A549 (cell line): Measurements from ENCODE around the gene JPT1.

ENCODE experiments used
- EP300 ChIP-seq, 2 experiments: fragments of >200 bp; sonication (Bioruptor Twin); formaldehyde crosslinking; IDR thresholded peaks; 2 replicates in 1 of 2; 3 replicates in 1 of 2; pipeline ENCODE4 v1.6.1; 2016 to 2017
- HEYL ChIP-seq: fragments of 250-450 bp; sonication (Bioruptor Pico); IDR thresholded peaks from 2 replicates; pipeline ENCODE4 v1.8.0; 2021; ENCODE audit warnings: mild to moderate bottlenecking, moderate library complexity
- JUNB ChIP-seq: fragments of >200 bp; sonication (Bioruptor Twin); formaldehyde crosslinking; IDR thresholded peaks from 2 replicates; pipeline ENCODE4 v1.6.1; 2016
- POLR2AphosphoS2 ChIP-seq: conservative IDR thresholded peaks from 2 replicates; pipeline ENCODE4 v1.6.1; 2012; ENCODE audit warnings: low read length, improper control_type of control experiment, inconsistent platforms
- ZNF302 ChIP-seq: fragments of 250-450 bp; sonication (Bioruptor Pico); IDR thresholded peaks from 2 replicates; pipeline ENCODE4 v1.9.0; 2021; ENCODE audit warnings: inconsistent platforms, mild to moderate bottlenecking, moderate library complexity
- TF ChIP-seq, protein P1 (sequence below): fragments of >200 bp; sonication (Bioruptor Twin); formaldehyde crosslinking; IDR thresholded peaks from 3 replicates; pipeline ENCODE4 v1.5.1; 2016
- TF ChIP-seq, protein P2 (sequence below): fragments of 200-600 bp; sonication (generic); IDR thresholded peaks from 2 replicates; pipeline ENCODE4 v1.6.1; 2016; ENCODE audit warnings: antibody characterized with exemption, mild to moderate bottlenecking, moderate library complexity

DNA sequence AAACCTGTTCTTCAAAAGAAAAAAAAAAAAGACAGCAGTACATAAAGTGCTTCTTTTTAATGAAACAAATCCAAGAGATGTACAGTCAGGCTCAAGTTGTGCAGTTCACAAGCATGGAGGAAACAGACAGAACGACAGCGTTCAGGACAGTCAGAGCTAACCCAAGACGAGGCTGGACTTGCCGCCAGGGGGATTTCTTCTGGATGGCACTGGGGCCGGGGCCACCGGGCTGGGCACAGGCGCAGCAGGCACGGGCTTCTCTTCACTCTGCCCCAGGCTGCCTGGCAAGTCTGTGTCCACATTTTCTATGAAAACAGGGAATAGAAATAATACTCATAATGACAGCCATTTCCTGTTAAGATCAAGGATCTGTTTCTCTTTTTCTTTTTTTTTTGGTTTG, 18.4 kb downstream of the JPT1 start:
- TF ChIP-seq EP300 (IDR thresholded peaks at IDR 0.05) (no peak), ZNF302 (no peak), JUNB (no peak), HEYL (CRISPR knock-in tag) (no peak), POLR2AphosphoS2 (no peak)
- TF ChIP-seq, protein P1, sequence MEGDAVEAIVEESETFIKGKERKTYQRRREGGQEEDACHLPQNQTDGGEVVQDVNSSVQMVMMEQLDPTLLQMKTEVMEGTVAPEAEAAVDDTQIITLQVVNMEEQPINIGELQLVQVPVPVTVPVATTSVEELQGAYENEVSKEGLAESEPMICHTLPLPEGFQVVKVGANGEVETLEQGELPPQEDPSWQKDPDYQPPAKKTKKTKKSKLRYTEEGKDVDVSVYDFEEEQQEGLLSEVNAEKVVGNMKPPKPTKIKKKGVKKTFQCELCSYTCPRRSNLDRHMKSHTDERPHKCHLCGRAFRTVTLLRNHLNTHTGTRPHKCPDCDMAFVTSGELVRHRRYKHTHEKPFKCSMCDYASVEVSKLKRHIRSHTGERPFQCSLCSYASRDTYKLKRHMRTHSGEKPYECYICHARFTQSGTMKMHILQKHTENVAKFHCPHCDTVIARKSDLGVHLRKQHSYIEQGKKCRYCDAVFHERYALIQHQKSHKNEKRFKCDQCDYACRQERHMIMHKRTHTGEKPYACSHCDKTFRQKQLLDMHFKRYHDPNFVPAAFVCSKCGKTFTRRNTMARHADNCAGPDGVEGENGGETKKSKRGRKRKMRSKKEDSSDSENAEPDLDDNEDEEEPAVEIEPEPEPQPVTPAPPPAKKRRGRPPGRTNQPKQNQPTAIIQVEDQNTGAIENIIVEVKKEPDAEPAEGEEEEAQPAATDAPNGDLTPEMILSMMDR = no peak
- TF ChIP-seq, protein P2, sequence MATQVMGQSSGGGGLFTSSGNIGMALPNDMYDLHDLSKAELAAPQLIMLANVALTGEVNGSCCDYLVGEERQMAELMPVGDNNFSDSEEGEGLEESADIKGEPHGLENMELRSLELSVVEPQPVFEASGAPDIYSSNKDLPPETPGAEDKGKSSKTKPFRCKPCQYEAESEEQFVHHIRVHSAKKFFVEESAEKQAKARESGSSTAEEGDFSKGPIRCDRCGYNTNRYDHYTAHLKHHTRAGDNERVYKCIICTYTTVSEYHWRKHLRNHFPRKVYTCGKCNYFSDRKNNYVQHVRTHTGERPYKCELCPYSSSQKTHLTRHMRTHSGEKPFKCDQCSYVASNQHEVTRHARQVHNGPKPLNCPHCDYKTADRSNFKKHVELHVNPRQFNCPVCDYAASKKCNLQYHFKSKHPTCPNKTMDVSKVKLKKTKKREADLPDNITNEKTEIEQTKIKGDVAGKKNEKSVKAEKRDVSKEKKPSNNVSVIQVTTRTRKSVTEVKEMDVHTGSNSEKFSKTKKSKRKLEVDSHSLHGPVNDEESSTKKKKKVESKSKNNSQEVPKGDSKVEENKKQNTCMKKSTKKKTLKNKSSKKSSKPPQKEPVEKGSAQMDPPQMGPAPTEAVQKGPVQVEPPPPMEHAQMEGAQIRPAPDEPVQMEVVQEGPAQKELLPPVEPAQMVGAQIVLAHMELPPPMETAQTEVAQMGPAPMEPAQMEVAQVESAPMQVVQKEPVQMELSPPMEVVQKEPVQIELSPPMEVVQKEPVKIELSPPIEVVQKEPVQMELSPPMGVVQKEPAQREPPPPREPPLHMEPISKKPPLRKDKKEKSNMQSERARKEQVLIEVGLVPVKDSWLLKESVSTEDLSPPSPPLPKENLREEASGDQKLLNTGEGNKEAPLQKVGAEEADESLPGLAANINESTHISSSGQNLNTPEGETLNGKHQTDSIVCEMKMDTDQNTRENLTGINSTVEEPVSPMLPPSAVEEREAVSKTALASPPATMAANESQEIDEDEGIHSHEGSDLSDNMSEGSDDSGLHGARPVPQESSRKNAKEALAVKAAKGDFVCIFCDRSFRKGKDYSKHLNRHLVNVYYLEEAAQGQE = no peak
